D721Med (cell line): ENCODE results near the gene TRIL.

Experiments
- DNase-seq: peaks from one replicate; pipeline ENCODE4 v3.0.0; 2011; ENCODE audit warnings: low spot score; ENCODE audit not compliant: insufficient read length
- FAIRE-seq: peaks from 2 replicates; lab custom pipeline; 2011; peaks lifted over from hg19 to GRCh38; lab: Jason Lieb, UNC
- TF ChIP-seq, protein P1 (sequence below): IDR thresholded peaks from 2 replicates; pipeline ENCODE4 v1.5.1; 2012; ENCODE audit warnings: mild to moderate bottlenecking, control low read depth; ENCODE audit not compliant: insufficient read depth; ENCODE audit errors: missing control alignments

TRIL gene

DNA sequence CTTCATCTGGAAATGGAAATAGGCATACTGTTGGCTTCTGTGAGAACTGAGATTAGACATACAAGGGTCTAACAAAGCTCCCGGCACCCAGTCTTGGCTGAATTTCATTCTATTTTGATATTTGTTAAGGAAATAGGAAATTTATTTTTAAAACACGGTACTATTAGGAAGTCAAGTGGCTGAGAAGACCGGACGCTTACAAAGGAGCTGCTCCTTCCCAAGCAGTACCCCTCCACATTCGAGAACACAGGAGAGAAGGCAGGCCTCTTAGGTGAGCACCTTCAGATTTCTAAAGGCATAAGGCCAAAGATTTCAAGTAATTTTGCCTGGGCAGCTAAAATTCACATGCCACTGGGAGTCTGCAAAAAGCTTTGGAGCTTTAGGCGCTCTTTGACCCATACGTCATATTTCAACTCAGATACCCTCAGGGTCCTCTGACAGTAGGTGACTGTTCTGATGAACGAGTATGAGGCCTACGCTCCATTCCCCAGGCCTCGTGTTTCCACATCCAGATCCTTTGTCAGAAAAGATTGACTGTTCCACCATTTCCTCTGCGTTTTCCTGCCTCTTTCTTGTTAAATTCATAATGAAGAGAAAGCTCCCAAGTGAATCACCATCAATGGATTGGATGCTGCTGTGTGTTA lies 17.3 kb downstream of the TRIL start:
- no peak for FAIRE-seq
- TF ChIP-seq, protein P1, sequence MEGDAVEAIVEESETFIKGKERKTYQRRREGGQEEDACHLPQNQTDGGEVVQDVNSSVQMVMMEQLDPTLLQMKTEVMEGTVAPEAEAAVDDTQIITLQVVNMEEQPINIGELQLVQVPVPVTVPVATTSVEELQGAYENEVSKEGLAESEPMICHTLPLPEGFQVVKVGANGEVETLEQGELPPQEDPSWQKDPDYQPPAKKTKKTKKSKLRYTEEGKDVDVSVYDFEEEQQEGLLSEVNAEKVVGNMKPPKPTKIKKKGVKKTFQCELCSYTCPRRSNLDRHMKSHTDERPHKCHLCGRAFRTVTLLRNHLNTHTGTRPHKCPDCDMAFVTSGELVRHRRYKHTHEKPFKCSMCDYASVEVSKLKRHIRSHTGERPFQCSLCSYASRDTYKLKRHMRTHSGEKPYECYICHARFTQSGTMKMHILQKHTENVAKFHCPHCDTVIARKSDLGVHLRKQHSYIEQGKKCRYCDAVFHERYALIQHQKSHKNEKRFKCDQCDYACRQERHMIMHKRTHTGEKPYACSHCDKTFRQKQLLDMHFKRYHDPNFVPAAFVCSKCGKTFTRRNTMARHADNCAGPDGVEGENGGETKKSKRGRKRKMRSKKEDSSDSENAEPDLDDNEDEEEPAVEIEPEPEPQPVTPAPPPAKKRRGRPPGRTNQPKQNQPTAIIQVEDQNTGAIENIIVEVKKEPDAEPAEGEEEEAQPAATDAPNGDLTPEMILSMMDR, result no peak
- DNase-seq, result no peak

DNA sequence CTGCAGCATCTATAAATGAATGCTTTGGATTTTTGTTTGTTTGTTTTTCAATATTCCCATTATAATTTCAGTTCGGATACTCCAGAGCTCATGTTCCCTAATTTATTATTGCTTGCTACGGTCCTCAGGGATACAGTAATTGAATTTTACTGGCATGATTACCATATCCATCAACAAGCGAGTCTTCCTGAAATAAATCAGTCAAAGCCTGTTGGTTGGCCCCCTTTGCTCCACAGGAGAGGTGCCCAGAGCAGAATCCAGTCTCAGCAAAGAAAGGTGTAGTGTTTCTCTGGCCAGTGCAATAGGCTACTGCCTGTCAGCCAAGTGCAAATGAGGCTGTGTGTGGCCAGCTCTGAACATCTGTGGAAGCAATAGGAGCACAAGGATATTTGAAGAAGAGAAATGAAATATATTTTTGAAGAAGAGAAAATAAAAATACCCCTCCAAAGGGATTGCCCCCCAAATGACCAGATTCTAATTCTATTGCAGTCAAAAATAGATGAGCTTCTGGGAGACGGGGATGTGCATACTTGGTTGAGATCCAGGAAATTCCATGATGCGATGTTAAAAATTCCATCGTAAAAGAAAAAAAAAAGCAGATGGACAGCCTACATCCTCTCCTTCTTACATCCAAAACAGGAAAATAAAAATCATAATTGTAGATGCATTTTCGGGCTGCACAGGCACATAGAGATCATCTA lies 18.1 kb downstream of the TRIL start:
- no peak for DNase-seq
- FAIRE-seq, result no peak
- TF ChIP-seq, protein P1, result no peak

DNA sequence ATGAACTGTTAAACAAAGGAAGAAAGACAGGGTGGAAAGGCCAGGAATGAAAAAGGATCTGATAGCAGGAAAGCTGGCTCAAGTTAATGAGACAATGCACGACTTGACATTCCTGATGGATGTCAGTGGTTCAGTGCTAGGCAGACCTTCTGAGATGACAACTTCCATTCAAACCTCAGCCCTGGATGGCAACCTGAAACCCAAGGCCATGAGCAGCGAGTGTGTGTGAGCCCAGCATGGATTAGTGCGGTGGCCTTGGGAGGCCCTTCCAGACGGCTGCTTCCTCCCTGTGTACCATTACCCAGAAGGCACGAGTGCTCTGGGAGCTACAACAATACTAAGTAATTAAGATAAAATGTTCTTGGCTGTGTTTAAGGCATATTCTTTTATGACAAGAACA lies 18.8 kb downstream of the TRIL start:
- FAIRE-seq (no peak), DNase-seq (no peak)
- TF ChIP-seq, protein P1, result no peak

DNA sequence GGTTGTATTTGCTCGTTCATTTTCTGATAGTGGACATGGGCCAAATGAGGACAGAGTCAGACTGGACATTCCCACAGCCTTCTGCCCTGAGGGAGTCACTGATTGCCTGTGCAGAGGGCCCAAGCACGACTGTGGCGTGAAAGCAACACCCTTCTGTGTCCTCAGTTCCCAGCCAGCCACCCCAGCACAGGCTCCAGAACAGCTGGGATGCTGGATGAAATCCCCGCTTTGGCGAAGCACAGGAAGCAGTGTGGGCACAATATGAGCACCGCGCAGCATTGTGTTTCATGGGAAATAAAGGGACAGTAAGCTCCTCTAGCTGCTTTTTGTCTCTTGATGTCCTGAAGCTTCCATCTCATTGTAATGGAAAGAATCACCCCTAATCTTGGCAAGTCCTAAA lies 20.5 kb downstream of the TRIL start:
- DNase-seq, result no peak
- TF ChIP-seq, protein P1, result no peak
- no peak for FAIRE-seq

DNA sequence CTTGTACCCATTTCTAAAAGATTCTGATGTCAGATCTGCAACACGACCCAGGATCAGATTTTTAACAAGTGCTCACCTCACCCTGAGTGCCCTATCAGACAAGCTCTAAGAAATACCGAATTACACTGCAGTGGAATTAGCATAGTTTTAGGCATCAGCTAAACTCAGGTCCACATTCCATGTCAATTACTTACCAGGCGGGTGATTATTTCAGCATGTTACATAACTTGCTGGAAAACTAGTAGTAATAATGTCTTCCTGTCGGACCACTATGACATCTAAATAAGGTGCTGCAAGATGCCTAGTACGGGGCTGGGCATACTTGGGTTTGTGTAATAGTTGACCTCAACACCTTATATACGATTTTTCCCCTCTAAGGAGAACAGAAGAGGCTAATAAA lies 21.0 kb downstream of the TRIL start:
- FAIRE-seq (no peak), DNase-seq (no peak)
- TF ChIP-seq, protein P1, result no peak

DNA sequence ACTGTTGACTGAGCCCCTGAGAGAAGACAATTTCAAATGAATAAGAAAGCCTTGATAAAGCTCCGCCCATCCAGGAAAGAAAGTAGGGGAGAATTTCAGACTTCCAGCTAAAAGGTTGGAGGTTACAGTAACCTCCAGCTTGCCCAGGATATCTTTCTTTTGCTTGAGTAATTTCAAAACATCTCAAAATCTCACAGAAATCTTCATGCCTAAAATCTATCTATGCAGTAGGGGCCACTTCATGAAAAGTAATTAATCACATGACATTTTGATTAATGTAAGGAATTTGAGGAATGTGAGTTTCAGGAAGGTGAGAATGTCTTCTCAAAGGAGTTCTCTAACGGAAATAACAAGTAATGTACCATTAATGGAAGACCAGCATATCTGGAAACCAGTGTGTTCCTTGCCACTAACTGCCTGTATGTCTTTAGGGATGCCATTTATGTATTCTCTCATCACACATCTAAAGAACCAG lies 24.2 kb downstream of the TRIL start:
- DNase-seq, result no peak
- FAIRE-seq, result no peak
- TF ChIP-seq, protein P1, result no peak

DNA sequence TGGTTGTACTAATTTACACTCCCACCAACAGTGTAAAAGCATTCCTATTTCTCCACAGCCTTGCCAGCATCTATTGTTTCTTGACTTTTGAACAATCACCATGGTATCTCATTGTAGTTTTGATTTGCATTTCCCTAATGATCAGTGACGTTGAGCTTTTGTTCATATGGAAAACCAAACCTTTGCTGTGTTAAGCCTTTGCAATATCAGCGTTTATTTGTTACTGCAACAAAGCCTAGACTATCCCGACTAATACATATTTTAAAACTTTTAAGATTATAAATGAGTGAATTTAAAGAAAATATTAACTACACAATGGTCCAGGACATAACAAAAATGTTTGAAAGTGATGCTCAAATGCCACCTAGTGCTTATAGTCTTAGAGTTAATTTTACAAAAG lies 26.6 kb downstream of the TRIL start:
- no peak for FAIRE-seq
- TF ChIP-seq, protein P1, result no peak
- DNase-seq, result no peak
